ENCODE measurements around the gene GALNT7.

DNA sequence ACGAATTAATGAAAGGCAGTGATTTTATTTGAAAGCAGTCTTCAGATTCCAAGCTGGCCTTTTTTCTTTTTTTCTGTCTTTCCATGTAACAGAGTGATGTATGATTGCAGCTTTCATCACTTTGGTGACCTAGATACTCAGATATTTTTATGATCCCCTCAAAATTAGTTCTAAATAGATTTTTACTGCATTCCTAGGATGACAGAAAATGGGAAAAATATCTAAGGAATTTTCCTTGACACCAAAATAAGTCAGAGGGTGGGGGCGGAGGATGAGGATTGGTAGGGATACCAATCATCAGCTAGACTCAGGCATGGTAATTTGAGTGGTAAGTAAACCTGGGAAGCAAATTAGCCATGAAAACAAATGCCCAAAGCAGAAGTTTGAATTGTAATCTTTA lies 177.5 kb downstream of the GALNT7 start:
- TF ChIP-seq CTCF (IDR thresholded peaks at IDR 0.05) (no peak), EZH2phosphoT487 (IDR thresholded peaks at IDR 0.05; ENCODE audit: borderline replicate concordance, low read depth) (no peak), YY1 (IDR thresholded peaks at IDR 0.05; ENCODE audit: low read depth) (no peak), POLR2AphosphoS5 (IDR thresholded peaks at IDR 0.05; ENCODE audit: low read depth, low read length) (no peak), SIN3A (IDR thresholded peaks at IDR 0.05; ENCODE audit: borderline replicate concordance, low read depth, low read length) (no peak), RFX5 (IDR thresholded peaks at IDR 0.05; ENCODE audit: low read length) (no peak), SMC3 (IDR thresholded peaks at IDR 0.05; ENCODE audit: low read depth, low read length) (no peak)
- TF ChIP-seq, protein P1, sequence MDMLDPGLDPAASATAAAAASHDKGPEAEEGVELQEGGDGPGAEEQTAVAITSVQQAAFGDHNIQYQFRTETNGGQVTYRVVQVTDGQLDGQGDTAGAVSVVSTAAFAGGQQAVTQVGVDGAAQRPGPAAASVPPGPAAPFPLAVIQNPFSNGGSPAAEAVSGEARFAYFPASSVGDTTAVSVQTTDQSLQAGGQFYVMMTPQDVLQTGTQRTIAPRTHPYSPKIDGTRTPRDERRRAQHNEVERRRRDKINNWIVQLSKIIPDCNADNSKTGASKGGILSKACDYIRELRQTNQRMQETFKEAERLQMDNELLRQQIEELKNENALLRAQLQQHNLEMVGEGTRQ (IDR thresholded peaks at IDR 0.05; ENCODE audit: borderline replicate concordance, low read depth, low read length) = no peak
- TF ChIP-seq, protein P2, sequence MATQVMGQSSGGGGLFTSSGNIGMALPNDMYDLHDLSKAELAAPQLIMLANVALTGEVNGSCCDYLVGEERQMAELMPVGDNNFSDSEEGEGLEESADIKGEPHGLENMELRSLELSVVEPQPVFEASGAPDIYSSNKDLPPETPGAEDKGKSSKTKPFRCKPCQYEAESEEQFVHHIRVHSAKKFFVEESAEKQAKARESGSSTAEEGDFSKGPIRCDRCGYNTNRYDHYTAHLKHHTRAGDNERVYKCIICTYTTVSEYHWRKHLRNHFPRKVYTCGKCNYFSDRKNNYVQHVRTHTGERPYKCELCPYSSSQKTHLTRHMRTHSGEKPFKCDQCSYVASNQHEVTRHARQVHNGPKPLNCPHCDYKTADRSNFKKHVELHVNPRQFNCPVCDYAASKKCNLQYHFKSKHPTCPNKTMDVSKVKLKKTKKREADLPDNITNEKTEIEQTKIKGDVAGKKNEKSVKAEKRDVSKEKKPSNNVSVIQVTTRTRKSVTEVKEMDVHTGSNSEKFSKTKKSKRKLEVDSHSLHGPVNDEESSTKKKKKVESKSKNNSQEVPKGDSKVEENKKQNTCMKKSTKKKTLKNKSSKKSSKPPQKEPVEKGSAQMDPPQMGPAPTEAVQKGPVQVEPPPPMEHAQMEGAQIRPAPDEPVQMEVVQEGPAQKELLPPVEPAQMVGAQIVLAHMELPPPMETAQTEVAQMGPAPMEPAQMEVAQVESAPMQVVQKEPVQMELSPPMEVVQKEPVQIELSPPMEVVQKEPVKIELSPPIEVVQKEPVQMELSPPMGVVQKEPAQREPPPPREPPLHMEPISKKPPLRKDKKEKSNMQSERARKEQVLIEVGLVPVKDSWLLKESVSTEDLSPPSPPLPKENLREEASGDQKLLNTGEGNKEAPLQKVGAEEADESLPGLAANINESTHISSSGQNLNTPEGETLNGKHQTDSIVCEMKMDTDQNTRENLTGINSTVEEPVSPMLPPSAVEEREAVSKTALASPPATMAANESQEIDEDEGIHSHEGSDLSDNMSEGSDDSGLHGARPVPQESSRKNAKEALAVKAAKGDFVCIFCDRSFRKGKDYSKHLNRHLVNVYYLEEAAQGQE (IDR thresholded peaks at IDR 0.05; ENCODE audit: low read depth, low read length) = no peak
- TF ChIP-seq, protein P3, sequence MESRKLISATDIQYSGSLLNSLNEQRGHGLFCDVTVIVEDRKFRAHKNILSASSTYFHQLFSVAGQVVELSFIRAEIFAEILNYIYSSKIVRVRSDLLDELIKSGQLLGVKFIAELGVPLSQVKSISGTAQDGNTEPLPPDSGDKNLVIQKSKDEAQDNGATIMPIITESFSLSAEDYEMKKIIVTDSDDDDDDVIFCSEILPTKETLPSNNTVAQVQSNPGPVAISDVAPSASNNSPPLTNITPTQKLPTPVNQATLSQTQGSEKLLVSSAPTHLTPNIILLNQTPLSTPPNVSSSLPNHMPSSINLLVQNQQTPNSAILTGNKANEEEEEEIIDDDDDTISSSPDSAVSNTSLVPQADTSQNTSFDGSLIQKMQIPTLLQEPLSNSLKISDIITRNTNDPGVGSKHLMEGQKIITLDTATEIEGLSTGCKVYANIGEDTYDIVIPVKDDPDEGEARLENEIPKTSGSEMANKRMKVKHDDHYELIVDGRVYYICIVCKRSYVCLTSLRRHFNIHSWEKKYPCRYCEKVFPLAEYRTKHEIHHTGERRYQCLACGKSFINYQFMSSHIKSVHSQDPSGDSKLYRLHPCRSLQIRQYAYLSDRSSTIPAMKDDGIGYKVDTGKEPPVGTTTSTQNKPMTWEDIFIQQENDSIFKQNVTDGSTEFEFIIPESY (IDR thresholded peaks at IDR 0.05; ENCODE audit: borderline replicate concordance, low read depth) = no peak
